SK-MEL-5 (cell line): ENCODE data around the gene KIAA1143. TPM values are rescaled to one million over a fixed set of nuclear protein-coding genes. Genes with fewer than 3 reads are reported as not detected.

Experiments used
- total RNA-seq: library from RNA; depleted of rRNA; stranded (reverse); fragments of >200 nt; shearing (Covaris generic); gene quantifications from 2 replicates; pipeline ENCODE4 v1.2.3, GENCODE V29; 2014; rRNA removed

Gene KIAA1143
- total RNA-seq, 1 experiment from 2014 or later = 21.1 TPM

Other genes starting within 250 kb of the KIAA1143 start
- 1.1 and 2.1 TPM in 2 replicates for gene ZKSCAN7, start 206.4 kb downstream of the KIAA1143 start, total RNA-seq
- 0.03 TPM in 2 replicates for gene ZNF660, start 176.7 kb downstream of the KIAA1143 start, total RNA-seq
- 6.7 and 7.1 TPM in 2 replicates for gene ZNF197, start 136.6 kb downstream of the KIAA1143 start, total RNA-seq
- gene ZNF35, start 112.9 kb downstream of the KIAA1143 start, total RNA-seq = 0.13 TPM in 2 replicates
- gene ZNF502, start 49.0 kb downstream of the KIAA1143 start, total RNA-seq = 2.3 and 3.5 TPM in 2 replicates
- gene ZNF501, start 32.0 kb downstream of the KIAA1143 start, total RNA-seq = 2.5 and 5.0 TPM in 2 replicates
- 10.0 and 12.8 TPM in 2 replicates for gene KIF15, start 175 bp upstream of the KIAA1143 start, total RNA-seq
- 1.1 and 1.3 TPM in 2 replicates for gene TMEM42, start 100.3 kb upstream of the KIAA1143 start, total RNA-seq
- not detected in 2 replicates for gene TGM4, start 113.0 kb upstream of the KIAA1143 start, total RNA-seq
- 46.2 and 55.0 TPM in 2 replicates for gene ZDHHC3, start 214.6 kb upstream of the KIAA1143 start, total RNA-seq
- gene EXOSC7, start 214.6 kb upstream of the KIAA1143 start, total RNA-seq = 53.7 and 57.8 TPM in 2 replicates